Activated CD4-positive, CD25-positive, alpha-beta regulatory T cell (primary cell): ENCODE data around the gene PRDM16.

Experiments used
- DNase-seq, 4 experiments: peaks; one replicate each; lab custom pipeline; 2025; lab: John Stamatoyannopoulos, UW

PRDM16 gene

GRCh38 chr1:3053986-3054385 is 15.0 kb upstream of the PRDM16 start:
- DNase-seq = no peak

DNA sequence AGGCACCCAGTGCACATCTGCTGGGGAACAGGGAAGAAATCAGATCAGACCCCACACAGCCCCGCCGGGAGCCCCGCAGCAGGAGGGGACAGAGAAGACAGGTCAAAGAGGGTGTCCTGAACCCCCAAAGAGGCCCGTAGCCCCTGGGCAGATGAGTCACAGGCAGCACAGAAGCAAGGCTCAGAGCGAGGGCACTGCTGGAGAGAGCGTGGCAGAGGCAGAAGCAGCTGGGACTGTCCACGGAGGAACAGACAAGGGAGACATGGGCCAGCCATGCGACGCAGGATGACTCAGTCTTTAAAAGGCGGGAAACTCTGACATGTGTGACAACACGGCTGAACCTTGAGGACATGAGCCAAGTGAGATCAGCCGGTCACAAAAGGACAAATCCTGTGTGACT is 14.5 kb upstream of the PRDM16 start:
- no peak for DNase-seq

- DNase-seq = no peak
These were observed 14.0 kb upstream of the PRDM16 start for GRCh38 chr1:3055051-3055450.

- no peak for DNase-seq
These were observed 12.4 kb upstream of the PRDM16 start for GRCh38 chr1:3056641-3057040.

- no peak for DNase-seq
These were observed 10.6 kb upstream of the PRDM16 start for GRCh38 chr1:3058263-3059030.

- no peak for DNase-seq
These were observed 8.9 kb upstream of the PRDM16 start for GRCh38 chr1:3060127-3060526.

GRCh38 chr1:3060601-3061551 is 8.1 kb upstream of the PRDM16 start:
- no peak for DNase-seq

DNA sequence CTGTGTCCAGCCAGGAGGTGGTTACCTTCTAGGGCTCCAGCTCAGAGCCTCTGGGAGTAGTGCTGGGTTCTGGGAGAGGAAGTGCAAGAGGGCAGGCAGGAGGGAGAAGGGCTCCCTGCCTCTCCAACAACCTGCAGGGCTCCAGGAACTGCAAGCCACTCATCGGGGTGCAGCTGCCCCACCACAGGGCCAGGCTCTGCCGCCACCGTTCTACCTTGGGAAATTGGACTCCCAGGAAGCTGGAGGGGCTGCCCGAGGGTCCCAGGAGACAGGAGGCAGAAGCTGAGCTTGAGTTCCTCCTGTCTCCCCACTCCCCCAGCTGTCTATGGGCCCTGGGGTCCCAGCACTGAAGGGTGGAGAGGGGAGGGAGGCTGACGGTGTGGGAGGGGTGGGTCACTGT is 7.4 kb upstream of the PRDM16 start:
- no peak for DNase-seq

- no peak for DNase-seq
These were observed 6.9 kb upstream of the PRDM16 start for GRCh38 chr1:3061981-3062615.

DNA sequence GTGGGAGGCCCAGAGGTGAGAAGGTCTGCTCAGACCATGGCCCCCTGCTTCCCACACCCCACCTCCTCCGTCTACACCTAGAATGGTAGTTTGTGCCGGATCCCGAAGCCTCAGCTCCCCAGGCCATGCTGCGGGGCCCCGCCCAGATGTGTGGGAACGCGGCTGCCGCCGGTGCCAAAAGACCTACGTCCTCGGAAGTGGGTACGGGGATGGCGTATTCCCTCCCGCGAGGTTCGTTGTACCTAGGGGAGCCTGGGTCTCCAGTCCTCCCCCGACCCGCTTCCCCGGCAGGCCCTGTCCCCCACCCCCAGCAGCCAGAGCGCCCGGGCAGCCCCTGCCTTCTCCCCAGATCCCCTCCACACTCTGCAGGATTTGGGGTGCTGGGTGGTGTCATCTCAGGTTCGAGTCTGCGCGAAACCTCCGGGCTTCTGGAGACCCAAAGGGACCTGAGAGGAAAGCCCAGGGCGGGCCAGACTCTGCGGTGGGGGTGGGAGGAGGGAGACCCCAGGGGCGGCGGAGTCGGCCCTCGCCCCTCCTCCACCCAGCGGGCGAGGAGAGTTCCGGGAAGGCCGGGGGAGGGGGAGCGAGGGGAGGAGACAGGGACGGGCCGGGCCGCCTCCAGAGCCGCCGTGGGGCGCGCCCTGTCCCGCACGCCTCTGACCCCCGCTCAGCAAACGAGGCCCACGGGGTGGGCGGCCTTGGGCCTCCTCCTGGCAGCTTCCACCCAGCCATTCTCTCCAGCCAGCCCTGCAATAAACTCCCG is 6.2 kb upstream of the PRDM16 start:
- DNase-seq = no peak

GRCh38 chr1:3063379-3064295 is 5.4 kb upstream of the PRDM16 start:
- no peak for DNase-seq

DNA sequence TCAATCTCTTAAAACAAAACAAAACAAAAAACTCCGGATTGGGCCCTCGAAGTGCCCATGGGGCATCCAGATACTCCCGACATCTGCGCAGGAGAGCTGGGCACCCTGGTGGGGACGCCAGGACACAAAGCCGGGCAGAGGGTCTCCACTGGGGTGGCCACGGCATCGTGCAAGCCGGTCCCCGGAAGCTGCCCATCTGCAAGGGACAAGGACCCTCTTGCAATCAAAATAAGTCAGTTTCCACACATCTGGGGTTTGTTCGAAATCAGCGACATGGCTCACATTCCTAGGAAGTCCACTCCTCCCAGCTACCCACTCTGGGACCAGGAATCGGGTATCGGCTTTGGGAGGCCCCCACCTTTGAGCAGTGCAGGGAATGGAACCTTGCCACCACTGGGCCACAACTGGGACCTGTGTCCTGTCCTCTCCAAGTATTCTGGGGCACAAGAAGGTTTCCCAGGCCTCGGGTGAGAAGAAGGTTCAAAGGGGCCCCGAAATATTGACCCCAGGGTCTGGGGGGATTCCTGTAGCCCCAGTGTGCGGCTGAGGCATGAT is 4.6 kb upstream of the PRDM16 start:
- DNase-seq = no peak

DNA sequence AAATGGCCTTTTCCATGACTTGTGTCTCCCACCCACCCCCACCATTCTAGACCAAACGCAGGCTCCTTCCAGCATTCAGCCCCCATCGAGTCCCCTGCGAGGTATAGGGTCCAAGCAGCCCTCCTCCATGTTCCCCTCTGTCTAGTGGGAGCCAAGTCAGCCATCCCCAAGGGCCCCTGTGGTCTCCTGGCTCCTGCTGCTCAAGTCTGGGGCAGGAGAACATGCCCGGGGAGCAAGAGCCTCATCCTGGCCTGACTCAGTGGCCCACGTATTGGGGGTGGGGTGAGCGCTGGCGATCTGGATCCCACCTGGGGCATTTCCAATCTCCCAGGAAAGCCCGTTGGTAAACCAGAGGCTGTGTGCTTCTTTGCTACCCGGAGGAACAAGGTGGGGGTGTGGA is 4.1 kb upstream of the PRDM16 start:
- no peak for DNase-seq

- DNase-seq = no peak
These were observed 3.6 kb upstream of the PRDM16 start for GRCh38 chr1:3065396-3065795.

DNA sequence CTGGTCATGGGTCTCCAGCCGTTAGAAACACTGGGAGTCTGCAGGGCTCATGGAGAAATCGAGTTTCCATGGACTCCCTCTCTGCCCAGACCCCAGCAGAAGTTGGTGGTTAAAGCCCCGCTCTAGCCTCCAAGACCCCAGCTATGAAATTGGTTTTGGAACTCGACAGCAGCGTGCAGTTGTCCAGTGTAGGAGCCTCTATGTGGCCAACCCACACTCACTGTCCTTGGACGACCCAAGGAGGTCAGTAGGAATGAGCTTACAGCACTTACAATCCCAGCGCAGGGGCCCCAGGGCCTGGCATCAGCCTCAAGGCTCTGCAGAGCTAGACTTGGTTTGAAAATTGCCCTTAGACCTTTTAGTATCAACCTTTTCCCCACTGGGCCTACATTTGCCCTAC is 3.2 kb upstream of the PRDM16 start:
- no peak for DNase-seq

- DNase-seq = no peak
These were observed 2.7 kb upstream of the PRDM16 start for GRCh38 chr1:3066250-3066711.

DNA sequence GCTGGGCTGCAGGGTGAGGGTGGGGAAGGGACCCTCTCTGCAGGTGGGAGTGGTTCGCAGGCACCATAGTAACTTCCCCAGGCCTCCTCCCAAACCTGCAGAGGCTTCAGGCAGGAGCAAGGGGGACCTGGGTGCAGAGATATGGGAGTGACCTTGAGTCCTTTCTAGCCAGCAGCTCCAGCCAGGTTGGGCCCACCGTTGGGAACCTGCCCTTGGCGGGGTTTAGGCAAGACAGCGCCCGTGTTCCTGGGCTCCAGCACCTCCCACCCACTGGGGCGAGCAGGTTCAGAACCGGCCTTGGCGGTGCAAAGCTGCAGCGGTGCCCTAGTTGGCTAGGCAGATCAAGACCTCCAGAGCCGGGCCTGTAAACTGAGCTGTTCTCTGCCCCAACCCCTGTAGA is 2.2 kb upstream of the PRDM16 start:
- DNase-seq = no peak

DNA sequence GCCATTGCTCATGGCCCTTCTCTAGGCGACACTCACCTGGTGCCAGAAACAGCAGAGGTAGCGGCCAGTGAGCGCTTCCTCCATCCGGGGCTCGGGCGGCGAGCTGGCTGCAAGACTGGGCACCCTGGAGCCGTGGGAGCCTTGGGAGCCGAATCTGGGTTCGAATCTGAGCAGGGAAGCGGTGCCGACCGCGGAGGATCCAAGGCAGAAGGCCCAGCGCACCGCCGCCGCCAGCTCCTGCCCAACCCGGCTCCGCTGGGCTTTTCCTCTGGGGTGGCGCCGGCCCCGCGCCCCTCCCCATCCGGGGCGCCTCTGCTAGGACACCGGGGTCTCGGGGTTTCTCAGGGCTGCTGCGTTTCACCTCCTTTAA is 1.7 kb upstream of the PRDM16 start:
- no peak for DNase-seq

DNA sequence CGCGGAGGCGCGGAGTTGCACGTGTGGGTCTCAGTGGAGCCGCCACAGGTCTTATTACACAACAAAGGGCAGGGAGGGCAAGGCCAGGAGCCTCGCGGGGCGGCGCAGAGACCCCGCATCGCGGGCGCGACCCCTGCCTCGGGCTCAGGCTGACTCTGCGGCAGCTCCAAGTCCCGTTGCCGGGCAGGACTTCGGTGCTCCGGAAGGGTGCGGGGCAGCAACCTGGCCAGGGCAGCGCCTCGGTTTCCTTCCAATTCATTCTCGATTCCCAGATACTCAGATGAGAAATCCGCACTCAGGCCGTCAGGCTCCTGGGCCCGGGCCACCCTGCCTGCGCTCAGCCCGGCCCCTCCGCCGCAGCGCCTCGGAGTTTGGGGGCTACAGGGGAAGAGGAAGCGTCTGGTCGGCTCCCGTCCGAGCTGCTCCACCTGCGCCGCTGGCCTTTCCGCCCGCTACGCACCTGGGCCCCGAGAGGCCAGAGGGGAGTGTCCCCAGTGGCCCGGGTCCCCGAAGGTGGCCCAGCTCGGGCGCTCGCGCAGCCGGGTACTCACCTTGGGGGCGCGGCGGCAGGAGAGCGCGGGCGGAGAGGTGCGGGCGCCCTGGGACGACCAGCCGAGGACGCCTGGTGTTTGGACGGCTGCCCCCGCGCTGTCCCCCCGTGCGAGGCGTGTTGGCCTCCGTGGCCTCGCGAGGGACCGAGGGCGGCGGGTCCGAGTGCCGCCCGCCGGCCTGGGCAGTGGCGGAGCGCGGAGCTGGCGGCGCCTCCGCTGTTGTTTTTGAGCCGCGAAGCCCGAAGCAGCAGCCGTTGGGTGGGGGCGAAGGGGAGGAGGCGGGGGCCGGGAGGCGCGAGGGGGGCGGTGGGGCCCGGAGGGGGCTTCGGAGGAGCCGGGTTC is 1.1 kb upstream of the PRDM16 start:
- no peak for DNase-seq
